NCI-H82 (cell line): ENCODE results near the gene PNPLA3.

ENCODE experiments used
- DNase-seq: peaks from one replicate; lab custom pipeline; 2025; lab: John Stamatoyannopoulos, UW

The PNPLA3 gene, protein sequence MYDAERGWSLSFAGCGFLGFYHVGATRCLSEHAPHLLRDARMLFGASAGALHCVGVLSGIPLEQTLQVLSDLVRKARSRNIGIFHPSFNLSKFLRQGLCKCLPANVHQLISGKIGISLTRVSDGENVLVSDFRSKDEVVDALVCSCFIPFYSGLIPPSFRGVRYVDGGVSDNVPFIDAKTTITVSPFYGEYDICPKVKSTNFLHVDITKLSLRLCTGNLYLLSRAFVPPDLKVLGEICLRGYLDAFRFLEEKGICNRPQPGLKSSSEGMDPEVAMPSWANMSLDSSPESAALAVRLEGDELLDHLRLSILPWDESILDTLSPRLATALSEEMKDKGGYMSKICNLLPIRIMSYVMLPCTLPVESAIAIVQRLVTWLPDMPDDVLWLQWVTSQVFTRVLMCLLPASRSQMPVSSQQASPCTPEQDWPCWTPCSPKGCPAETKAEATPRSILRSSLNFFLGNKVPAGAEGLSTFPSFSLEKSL

DNA sequence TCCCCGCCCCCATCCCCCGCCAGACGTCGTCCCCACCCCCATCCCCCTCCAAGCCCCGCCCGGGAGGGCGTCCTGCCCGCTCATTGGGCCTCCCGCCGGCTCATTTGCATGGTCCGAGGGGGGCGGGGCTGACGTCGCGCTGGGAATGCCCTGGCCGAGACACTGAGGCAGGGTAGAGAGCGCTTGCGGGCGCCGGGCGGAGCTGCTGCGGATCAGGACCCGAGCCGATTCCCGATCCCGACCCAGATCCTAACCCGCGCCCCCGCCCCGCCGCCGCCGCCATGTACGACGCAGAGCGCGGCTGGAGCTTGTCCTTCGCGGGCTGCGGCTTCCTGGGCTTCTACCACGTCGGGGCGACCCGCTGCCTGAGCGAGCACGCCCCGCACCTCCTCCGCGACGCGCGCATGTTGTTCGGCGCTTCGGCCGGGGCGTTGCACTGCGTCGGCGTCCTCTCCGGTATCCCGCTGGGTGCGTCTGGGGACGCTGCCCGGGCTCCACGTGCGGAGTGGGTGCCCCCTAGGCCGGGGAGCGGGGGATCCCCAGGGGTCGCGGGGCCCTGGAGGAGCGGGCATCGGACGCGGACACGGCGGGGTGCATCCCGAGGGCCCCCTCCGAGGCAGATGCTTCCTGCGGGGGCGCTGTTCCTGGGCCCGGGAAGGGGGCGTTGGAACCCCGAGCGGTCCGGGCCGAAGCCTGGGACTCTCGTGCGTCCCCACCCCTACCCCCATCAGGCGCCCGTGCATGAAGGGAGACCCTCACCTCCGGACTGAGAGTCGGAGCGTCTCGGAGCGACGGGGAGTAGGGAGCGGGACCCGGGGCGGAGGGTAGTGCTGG is at the start of gene PNPLA3:
PNPLA3 (plus strand) TSS at position 175 of the 834 bp plus-strand sequence; CDS start at position 282, 107 bp downstream.
- DNase-seq: peak; percentile 93

DNA sequence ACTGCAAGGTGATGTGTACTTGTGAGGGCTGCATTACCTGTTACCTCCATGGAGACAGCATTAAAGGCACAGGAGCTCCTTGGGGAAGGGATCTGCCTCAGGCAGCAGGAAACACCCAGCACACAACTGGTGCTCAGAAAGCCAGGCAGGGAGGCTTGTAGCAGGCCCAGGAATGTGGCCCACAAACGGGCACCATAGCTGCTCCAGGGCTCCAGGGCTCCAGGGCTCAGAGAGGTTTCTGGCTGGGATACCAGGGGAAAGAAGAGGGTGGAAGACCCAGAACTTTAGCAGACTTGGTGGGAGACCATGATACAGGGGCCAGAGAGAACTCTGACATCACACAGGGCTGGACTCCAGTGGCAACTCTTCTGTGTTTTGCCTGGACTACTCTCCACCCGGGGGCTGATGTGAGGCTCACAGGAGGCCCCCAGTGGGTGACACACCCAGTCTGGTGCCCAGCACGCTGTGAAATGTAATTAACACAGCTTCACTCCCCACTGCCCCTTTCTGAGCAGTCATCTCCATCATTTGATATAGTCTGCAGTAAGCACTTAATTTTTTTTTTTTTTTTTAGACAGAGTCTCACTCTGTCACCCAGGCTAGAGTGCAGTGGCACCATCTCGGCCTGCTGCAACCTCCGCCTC is 46.6 kb upstream of the PNPLA3 start:
- DNase-seq: no peak

DNA sequence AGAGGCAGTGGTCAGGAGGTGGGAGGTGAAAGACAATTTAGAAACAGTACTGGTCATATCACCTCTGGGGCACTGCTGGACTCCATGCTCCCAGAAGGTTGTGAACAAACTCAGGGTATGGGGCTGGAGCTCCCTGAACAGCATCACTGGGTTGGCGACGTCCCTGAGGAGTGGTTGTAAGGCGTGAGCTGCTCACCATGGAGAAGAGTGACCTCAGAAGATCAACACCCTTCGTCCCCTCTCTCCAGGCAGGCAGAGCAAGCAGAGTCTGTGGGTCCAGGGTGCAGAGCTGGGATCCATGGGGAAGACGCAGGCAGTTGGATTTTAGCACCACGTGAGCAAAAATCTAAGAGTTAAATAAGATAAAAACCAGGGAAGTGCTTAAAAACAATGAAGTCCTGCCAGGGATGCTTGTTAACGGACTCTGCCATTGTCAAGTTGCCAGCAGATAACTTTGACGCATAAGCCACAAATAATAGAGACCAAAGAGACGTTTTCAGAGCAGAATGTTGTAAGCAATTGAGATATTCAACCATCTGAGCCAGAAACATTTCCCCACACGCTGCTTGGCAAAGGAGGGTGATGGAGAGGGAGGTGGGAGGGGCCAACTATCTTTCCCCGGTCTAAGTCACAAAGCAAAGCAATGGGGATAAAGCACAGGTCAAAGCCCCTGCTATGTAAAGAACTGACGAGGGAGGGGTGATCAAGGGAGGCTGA is 45.4 kb upstream of the PNPLA3 start:
- DNase-seq: no peak

DNA sequence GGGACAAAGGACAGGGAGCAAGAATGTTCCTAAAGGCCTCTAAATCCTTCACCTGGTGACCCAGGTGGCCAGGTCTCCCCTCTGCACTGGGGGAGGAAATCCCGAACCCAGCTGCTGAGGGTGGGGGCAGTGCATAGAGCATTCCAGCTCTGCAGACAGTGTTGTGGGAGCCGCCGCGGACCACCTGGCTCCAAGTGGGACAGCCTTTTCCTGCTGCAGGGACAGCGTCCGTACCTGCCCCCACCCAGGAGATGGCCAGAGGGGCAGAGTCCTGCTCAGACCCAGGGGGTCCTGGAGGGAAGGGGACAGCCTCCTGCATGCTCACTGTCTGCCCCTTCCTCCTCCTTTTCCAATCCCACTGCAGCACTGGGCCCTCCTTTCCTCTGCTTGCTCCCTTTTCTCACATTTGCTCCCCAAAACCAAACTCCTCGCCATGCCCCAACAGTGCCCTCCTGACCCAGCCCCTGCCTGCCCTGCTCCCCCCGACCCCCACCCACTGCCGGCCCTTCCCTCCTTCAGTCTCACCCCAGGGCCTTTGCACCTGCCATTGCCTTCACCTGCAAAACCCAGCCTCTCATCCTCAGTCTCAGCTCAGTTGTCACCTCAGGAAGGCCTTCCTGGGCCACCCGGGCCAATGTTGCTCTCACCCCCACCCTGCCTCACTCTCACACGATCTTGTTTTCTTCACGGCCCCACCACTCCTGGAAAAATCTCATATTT is 44.6 kb upstream of the PNPLA3 start:
- DNase-seq: no peak

DNA sequence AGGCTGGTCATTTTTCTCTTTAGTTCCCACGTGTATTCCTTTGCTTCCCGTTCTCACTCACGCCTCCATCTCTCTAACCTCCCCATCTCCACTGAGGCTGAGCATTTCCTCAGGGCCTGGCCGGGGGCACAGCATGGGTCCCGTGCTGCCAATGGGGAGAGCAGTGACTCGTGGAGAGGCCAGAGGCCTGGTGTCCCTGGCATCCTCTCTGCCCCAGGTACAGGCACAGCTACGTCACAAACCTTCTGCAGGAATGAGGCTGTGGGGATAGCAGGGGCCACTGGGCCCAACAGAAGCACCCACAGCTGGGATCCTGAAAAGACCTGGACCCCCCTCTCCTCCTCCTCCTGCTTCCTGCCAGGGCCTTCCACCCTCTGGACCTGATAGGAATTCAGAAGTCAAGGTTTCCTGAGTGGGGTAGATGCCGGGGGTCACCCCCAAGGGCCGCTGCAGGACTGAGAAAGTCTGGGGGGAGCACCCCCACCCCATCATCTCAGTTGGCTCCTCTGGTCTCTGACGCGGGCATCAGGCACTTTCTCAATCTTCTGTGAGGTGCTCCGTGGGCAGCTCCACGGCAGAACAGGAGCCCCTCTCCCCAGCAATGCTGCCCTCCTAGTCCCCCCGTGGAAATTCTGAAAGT is 43.6 kb upstream of the PNPLA3 start:
- DNase-seq: no peak

DNA sequence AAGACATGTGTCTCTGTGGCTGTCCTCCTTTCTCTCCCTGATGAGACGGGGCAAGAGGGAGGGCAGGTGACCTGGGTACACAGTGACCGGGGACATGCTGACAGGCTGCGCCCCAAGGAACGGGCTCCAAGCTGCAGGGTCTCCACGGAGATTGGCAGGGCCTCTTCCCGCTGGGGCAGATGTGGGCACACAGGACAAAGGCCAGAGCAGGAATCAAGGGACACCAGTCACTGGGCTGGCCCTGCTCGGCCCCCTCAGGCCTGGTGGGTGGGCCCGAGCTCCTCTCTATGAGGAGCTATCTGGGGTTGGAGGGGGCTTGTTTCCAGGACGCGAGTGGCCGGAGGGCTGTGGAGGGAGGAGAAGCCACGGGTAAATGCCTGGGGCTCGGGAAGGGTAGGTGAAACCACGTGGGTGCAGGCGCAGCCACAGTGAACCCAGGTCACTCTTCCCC is 43.0 kb upstream of the PNPLA3 start:
- no peak for DNase-seq

DNA sequence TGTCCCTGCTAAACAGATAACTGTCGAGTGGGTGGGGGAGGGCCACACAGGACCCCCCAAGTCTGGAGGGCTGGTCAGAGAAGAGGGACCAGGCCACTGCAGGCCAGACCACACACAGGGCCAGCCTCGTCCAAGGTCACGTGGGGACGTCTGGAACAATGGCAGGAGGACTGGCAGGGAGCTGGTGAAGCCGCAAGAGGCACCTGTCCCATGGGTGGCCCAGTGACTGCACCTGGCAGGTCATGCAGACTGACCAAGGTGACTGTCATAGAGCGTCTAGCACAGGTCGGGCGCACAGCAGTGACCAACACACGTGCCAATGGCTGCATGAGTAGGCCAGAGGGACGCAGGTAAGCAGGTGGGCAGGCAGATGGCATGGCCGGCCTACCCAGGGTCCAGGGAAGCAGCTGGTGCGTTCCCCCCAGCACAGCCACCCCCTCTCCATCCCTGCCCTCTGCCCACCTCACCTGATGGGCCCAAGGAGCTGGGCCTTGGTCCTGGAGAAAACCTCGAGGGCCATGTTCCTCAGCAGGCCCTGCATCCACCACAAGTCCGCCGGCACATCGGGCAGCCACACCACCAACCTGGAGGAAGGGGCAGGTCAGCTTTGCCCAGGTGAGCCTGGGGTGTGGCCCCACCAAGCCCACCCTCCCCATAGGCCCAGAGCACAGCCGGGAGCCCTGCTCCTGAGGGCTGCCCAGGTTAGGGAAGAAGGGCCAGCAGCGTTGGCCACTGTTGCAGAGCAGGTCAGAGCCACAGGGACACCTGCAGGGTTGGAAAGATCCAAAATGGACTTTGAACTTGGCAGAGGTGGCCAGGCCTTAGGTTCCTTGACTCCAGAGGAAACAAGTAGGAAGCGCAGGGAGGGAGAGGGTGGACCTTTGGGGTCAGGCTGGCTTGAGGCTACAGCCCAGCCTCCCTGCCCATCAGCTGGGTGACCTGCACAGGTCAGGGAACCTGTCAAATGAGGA is 42.2 kb upstream of the PNPLA3 start:
- no peak for DNase-seq

DNA sequence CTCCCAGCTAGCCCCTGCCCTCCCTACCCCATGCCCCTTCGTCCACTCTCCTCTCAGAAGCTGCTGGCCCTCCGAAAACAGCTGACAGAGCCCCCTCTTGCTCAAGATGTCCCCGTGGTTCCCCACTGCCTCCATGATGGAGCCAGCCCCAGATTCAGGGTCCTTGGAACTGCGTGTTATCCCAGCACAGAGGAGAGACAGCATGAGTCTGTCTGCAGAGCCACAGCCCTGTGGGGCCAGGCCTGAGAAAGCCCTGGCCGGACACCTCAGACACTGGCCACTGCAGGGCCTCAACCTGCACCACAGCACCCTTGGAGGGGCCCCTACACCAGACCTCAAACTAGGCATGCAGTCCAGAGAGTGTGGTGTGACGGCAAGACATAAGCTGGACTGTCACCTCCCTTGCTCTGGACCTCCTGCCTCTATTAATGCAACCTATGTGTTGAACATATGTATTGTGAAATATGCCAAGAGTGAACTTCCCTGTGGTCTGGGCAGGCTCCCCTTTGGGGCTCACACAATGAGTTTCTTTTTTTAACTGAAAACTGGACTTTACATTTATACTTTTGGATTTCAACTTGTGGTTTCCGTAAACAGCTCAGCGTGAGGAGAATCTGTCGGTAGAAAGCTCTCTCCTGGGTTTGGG is 41.4 kb upstream of the PNPLA3 start:
- DNase-seq: no peak

DNA sequence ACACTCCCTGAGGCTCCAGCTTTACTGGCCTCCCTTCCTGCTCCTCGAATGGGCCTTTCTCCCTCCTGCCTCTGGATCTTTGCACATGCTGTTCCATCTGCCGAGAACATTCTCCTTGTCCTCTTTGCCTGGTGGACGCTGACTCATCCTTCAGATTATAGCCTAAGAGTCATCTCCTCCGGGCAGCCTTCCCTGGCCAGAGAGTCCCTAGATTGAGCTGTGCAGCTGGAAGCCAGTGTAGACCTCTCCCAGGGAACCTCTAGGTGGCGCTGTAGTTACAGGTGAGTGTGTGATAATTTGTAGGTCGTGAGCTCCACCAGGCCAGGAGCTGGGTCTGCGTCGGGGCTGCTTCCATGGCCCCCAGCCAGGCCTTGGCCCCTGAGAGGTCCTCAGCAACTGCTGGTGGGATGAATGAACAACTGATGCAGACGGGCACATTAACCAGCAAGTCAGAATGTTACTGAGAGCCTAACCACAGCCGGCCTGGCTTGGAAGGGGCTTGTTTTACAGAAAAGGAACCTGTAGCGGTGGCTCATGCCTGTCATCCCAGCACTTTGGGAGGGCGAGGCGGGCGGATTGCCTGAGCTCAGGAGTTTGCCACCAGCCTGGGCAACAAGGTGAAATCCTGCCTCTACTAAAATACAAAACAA is 40.5 kb upstream of the PNPLA3 start:
- DNase-seq: peak; percentile 89

DNA sequence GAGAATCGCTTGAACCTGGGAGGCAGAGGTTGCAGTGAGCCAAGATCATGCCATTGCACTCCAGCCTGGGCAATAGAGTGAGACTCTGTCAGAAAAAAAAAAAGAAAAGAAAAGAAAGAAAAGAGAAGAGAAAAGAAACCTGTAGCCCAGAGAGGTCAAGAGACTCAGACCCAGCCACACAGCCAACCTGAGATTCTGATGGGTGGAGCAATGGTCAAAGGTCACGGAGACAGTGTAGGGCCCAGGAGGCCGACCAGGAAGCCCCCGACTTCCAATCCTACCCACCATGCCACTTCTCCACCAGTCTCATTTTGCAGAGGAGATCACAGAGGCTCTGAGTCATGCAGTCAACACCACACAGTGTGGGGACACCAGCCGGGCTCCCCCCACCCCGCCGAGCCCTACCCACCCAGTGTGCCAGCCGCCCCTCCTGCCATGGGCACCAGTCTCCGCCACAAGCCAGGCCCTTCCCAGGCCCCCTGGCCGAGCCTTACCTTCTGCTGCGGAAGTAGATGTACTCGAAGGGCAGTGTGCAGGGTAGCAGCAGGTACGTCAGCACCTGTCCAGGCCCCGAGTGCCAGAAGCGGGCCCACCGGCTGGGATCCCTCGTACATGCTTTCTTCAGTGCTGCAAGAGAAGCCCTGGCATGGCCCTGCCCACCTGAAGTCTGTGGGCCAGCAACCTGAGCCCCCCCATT is 39.7 kb upstream of the PNPLA3 start:
- DNase-seq: no peak

DNA sequence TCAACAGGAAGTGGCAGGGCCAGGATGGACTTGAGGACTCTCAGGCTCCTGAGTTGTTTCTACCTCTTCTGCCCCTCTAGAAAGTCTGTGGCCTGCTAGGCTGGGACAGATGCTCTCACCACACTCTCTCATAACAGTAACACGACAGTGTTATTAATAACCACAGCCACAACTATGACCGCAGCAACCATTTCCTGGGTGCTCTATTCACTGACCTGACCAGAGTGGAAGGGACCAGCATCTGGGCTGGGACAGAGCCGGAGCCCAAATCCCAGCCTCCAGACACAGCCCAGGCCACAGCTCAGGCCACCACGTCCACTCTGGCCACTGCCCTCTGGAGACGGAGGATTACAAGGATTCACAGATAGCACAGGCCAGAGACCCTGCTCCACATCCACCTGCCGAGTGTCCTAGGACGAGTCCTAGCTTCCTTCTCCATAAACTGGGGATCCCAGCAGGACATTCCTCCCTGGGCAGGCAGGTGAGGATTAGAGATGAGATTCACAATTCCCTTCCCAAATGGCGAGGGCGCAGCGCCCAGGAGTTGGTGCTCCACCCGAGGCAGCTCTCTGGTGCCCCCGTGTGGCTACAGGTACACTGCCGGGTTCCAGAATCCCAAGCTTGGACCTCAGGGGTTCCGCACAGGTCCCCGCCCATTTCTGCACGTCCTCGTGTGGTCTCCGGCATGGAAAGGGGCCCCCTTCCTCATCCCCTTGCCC is 38.8 kb upstream of the PNPLA3 start:
- peak; percentile 69 for DNase-seq

DNA sequence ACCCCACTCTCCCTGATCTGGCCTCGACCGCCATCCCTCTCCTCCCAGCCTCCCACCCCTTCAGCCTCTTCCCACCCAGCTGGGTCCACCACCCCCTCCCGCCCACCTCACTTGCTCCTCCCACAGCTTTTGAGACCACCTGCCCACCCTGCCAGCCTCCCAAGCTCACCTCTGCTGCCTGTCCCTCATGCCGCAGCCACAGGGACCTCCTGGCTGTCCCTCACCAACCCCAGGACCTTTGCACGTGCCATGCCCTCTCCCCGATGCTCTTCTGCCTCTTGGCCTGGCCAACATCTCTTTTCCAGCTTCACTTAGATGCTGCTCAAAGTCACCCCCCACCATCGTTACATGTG is 38.3 kb upstream of the PNPLA3 start:
- DNase-seq: no peak

DNA sequence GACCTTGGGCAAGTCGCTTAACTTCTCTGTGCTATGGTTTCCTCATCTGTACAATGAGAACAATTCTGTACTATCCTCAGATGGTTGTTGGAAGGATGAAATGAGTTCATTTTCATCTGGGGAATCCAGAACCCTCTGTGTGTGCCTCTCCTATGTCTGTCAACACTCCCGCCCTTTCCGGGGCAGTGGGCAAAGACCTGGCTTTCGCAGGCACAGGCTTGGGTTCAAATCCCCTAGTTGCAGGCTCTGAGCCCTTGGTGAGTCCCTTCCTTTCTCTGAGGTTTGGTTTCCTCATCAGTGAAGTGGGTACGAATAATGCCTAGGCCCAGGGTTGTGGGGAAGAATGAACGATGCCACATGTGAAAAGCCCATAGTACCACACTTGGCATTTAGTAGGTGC is 37.8 kb upstream of the PNPLA3 start:
- no peak for DNase-seq

DNA sequence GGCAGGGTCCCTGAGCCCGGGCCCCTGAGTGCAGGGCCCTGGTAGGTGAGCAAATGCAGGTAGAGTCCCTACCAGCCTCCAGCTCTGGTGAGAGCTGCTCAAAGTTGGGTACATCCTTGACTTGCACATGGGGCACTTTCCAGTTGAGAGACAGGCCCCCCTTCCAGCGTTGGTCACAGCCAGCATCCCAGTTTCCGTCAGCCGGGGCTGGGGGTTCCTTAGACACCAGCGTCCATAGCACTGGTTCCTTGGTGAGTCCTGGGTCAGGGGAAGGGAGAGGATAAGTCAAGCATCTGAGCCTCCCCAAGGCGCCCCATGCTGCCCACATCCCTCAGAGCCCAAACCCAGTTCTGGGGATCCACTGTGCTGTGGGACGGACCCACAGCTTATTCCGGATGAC is 37.4 kb upstream of the PNPLA3 start:
- DNase-seq: no peak

DNA sequence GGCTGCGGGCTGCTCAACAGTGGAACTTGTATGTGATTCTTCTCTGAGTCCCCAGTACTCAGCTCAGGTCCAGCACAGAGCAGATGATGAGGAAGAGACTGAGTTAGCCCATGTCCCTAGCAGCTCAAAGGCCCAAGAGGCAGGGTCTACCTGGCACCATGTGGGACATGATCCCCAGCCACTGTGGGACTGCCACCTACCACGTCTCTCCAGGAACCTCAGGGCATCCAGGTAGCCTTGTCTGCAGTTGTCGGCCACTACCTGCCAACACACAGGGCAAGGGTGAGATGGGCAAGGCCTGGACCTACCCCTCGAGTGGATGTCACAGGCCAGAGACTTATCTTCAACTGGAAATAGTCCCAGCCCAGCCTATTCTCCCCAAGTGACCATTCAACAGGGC is 36.2 kb upstream of the PNPLA3 start:
- DNase-seq: no peak

DNA sequence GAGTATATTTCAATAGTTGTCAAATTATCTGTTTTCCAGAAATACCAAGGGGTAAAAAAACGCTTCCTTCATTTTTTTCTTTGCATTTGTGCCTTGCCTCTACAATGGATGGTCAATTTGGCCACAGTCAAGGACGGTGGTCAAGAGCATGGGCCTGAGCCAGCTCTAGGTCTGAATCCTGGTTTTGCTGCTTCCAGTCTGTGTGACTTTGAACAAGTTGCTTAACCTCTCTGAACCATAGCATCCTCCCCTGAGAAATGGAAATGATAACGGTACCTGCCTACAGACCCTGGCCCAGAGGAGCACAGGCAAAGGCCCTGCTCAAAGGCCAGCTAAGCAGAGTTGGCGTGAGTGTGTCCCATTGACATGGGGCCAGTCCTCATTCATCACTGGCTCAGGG is 34.9 kb upstream of the PNPLA3 start:
- DNase-seq: no peak

DNA sequence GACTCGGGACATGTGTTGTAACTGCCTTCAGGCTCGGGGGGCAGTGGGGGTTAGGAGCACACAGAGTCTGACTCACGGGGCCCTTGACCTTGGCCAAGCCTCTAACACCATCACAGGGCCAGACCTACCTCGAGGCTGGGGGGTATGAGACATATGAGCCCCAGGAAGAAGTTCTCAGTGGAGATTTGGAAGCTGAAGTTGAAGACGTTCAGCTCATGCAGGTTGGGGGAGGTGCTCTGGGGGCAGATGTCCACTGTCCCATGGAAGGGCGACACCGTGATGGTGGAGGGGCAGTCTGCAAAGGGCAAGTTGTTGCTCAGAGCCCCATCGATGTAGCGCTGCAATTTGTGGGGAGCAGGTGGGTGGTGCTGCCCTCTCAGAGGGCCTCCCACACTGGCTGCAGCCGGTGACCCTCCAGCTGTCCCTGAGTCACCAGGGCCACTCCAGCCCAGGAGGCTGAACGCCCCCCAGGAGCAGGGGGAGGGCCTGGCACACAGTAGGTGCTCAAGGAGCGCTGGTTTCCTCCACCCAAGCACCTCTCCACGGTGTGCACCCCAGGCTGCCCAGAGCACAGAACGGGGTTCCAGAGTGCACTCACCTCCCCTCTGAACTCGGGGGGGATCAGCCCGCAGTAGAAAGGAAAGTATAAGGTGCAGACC is 34.3 kb upstream of the PNPLA3 start:
- DNase-seq: no peak
